Heart left ventricle (tissue), 16 donors: Measurements from ENCODE around the gene CASZ1. TPM values are rescaled to one million over a fixed set of nuclear protein-coding genes. Genes with fewer than 3 reads are reported as not detected.
A peak's percentile ranks its signal among the peaks of the same experiment; 100 is the strongest.

Experiments used
- ATAC-seq, 4 donors: fragments of 200-7000 bp; cut with Tn5 transposase; one replicate each; pipeline ENCODE4 v1.9.1; 2020 to 2022; ENCODE audit warnings: moderate library complexity in 4 of 4, mild to moderate bottlenecking in 3 of 4, moderate number of reproducible peaks in 1 of 4
- DNase-seq, 5 donors: peaks; one replicate each; pipeline ENCODE4 v3.0.0-alpha.2; 2020
- H3K27ac ChIP-seq, 12 donors: fragments of 200-600 bp; sonication (generic) in 4 of 12; one replicate each; pipeline versions ENCODE4 v1.5.0 to v1.8.0; 2016 to 2022; ENCODE audit warnings: mild to moderate bottlenecking in 2 of 12
- H3K27me3 ChIP-seq, 9 donors: fragments of 200-600 bp; sonication (generic) in 2 of 9; one replicate each; pipeline versions ENCODE4 v1.5.1 to v1.8.0; 2016 to 2022; ENCODE audit warnings: mild to moderate bottlenecking in 3 of 9
- H3K36me3 ChIP-seq, 9 donors: fragments of 200-600 bp; sonication (generic) in 2 of 9; one replicate each; pipeline versions ENCODE4 v1.5.0 to v1.8.0; 2018 to 2022; ENCODE audit warnings: mild to moderate bottlenecking in 2 of 9
- H3K4me1 ChIP-seq, 12 donors: fragments of 200-600 bp; sonication (generic) in 4 of 12; one replicate each; pipeline versions ENCODE4 v1.5.0 to v1.8.0; 2016 to 2022; ENCODE audit warnings: mild to moderate bottlenecking in 3 of 12
- H3K4me3 ChIP-seq, 12 donors: fragments of 200-600 bp; sonication (generic) in 4 of 12; one replicate each; pipeline versions ENCODE4 v1.5.0 to v1.8.0; 2017 to 2022; ENCODE audit warnings: mild to moderate bottlenecking in 9 of 12, moderate library complexity in 4 of 12
- H3K9me3 ChIP-seq, 12 donors: fragments of 200-600 bp; sonication (generic) in 4 of 12; one replicate each; pipeline versions ENCODE4 v1.5.0 to v1.8.0; 2016 to 2022; ENCODE audit warnings: mild to moderate bottlenecking in 1 of 12
- CTCF ChIP-seq, 12 donors: fragments of 200-600 bp; sonication (generic) in 4 of 12; IDR thresholded peaks; one replicate each; pipeline versions ENCODE4 v1.5.0 to v1.8.0; 2018 to 2022; ENCODE audit warnings: antibody characterized with exemption in 12 of 12, mild to moderate bottlenecking in 5 of 12
- POLR2A ChIP-seq, 2 donors: fragments of 450-650 bp; IDR thresholded peaks; one replicate each; pipeline ENCODE4 v1.6.1; 2017; ENCODE audit warnings: antibody characterized with exemption in 2 of 2, mild to moderate bottlenecking in 2 of 2, moderate library complexity in 2 of 2
- WGBS, 4 donors: extraction: QIAGEN DNeasy Blood & Tissue Kit in 2 of 4; methylation state at CpG; one replicate each; pipeline versions ENCODE4 v1.1.5 to v1.1.7; 2013 to 2018; 5-methylcytosine and 5-hydroxymethylcytosine counted together
- intact Hi-C, 10 donors: fragments of 100-400 bp; cut with DNase I; formaldehyde crosslinking; loops; one replicate each; pipeline versions ENCODE4 v1.11.1 to v1.14.2; 2022
- polyA plus RNA-seq, 2 donors: library from polyadenylated mRNA; stranded (reverse); fragments of 200-250 nt; gene quantifications; one replicate each; pipeline ENCODE4 v1.2.3, GENCODE V29; 2013
- total RNA-seq, 9 donors: library from RNA; depleted of rRNA in 2 of 9; stranded (reverse); fragments of >200 nt in 2 of 9; fragmentation: NEBNext Ultra II Directional in 3 of 9; extraction: Animal tissue kit (Norgen Biotek cat#: 25700) in 3 of 9; gene quantifications; one replicate each; pipeline versions ENCODE4 v1.1.0 to v1.2.4, GENCODE V29; 2016 to 2023
- donor health status: ischemic (EF 13 %, LVEDD 7.1; RV severe dilation, severe dysfunction).
- donor health status: healthy with polysubstance abuse.
- donor health status: DM: no; HTN: yes; CAD: no.
- donor health status: DM: no; HTN: no; CAD: no.
- donor health status: ischemic (EF 25% LVEDD 6.9; RV normal size, moderate dysfunction).
- donor health status: ischemic (EF 25% LVEDD 5.7; RV mildly dilated, moderate dysfunction).
- donor health status: healthy.
- donor health status: DM: yes; HTN: yes; CAD: no.
- donor health status: ischemic (EF 35%, LVEDD 5.7; RV mildly dilated, moderate dysfunction).
- donor health status: nonischemic (EF 11% LVEDD 7.7; RV severe dilation, severe dysfunction).
- donor health status: DM: yes; HTN: yes; CAD: no.
- donor health status: PGD.
- donor health status: ischemic (EF 29% LVEDD 5.4; RV normal size, mild dysfunction).
- donor health status: nonischemic (EF 23%, LVEDD 6.1; RV moderate dilation, normal function).

CASZ1 gene
- total and polyA plus RNA-seq, 11 donors, result 28.8 to 84.9 (median 55.0) TPM

- ATAC-seq (no peak), DNase-seq (no peak)
- Histone ChIP-seq H3K36me3 (no peaks in the 10 kb centered on the region), H3K27me3 (no peaks in the 10 kb centered on the region), H3K9me3 (no peaks in the 10 kb centered on the region), H3K4me1 (peaks cover 0 to 42% (median 19%) of the 10 kb centered on the region in 12 donors), H3K27ac (peak overlapping the region in 4 of 12 donors; percentile 19 to 56 (median 41)), H3K4me3 (no peak overlapping the region)
- WGBS, 4 donors, result 62 to 80% (median 75%) methylated on average over 7 of the region's 7 CpGs
- TF ChIP-seq POLR2A (IDR thresholded peaks at IDR 0.05) (no peak), CTCF (IDR thresholded peaks at IDR 0.05) (no peak)
- intact Hi-C loops, result loop anchor here in 4 of 10 donors (5.0 to 10.0 kb wide), 2 partner anchors 98 to 165 kb away; partner anchors contain the start of gene CASZ1 (in 1 of the 4)
These were observed 97.0 kb downstream of the CASZ1 start for GRCh38 chr1:10699470-10699835.

GRCh38 chr1:10698726-10699469 lies 97.5 kb downstream of the CASZ1 start:
- 64 to 71% (median 67%) methylated on average over 12 to 14 of the region's 14 CpGs for WGBS, 4 donors
- TF ChIP-seq CTCF (IDR thresholded peaks at IDR 0.05), result no peak
- no peak for TF ChIP-seq POLR2A (IDR thresholded peaks at IDR 0.05)
- peaks cover 0 to 42% (median 19%) of the 10 kb centered on the region in 12 donors for H3K4me1 ChIP-seq
- DNase-seq (no peak), ATAC-seq (no peak)
- H3K9me3 ChIP-seq, result no peaks in the 10 kb centered on the region
- intact Hi-C loops, result loop anchor here in 4 of 10 donors (5.0 to 10.0 kb wide), 2 partner anchors 98 to 166 kb away; partner anchors contain the start of gene CASZ1 (in 1 of the 4)
- H3K27me3 ChIP-seq, result no peaks in the 10 kb centered on the region
- H3K4me3 ChIP-seq, result no peak overlapping the region
- H3K27ac ChIP-seq, result peak overlapping the region in 4 of 12 donors; percentile 19 to 56 (median 41)
- H3K36me3 ChIP-seq, result no peaks in the 10 kb centered on the region

DNA sequence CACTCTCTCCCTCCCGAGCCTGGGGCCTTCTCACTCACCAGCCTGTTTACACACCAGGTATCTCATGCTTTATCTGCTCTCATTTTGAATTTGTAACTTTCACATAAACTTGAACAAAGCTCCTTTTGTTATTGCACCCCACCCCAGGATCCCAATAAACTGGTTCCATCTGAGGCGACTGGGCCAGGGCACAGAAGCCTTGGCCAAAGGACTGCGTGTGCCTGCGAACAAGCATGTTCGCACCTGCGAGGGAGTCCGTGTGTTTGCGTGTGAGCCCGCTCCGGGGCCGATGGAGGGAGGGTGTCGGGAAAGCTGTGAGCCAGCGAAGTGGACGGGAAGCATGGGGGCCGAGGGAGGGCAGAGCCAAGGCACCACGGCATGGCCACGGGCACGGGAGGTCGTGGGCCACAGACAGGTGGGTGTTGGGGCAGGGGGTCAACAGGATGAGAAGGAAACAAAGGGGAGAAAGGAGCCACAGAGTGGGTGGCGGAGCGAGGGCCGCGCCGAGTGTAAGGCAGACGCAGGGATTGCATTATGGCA lies 98.8 kb downstream of the CASZ1 start:
- intact Hi-C loops, result loop anchor here in 4 of 10 donors (5.0 to 10.0 kb wide), 2 partner anchors 100 to 167 kb away; partner anchors contain the start of gene CASZ1 (in 1 of the 4)
- peaks cover 0 to 51% (median 25%) of the 10 kb centered on the region in 12 donors for H3K4me1 ChIP-seq
- H3K4me3 ChIP-seq, result no peak overlapping the region
- H3K27ac ChIP-seq, result peak overlapping the region in 1 of 12 donors; percentile 91
- no peaks in the 10 kb centered on the region for H3K27me3 ChIP-seq
- H3K9me3 ChIP-seq, result no peaks in the 10 kb centered on the region
- H3K36me3 ChIP-seq, result no peaks in the 10 kb centered on the region
- no peak for DNase-seq
- TF ChIP-seq POLR2A (IDR thresholded peaks at IDR 0.05), result no peak
- no peak for TF ChIP-seq CTCF (IDR thresholded peaks at IDR 0.05)
- no peak for ATAC-seq
- 86 to 90% (median 89%) methylated on average over 25 of the region's 25 CpGs for WGBS, 4 donors

- intact Hi-C loops, result loop anchor here in 4 of 10 donors (5.0 to 10.0 kb wide), 2 partner anchors 100 to 168 kb away; partner anchors contain the start of gene CASZ1 (in 1 of the 4)
- H3K4me1 ChIP-seq, result peaks cover 0 to 59% (median 31%) of the 10 kb centered on the region in 12 donors
- H3K27ac ChIP-seq, result peak overlapping the region in 5 of 12 donors; percentile 19 to 92 (median 89)
- no peaks in the 10 kb centered on the region for H3K27me3 ChIP-seq
- DNase-seq (no peak), ATAC-seq (no peak)
- TF ChIP-seq POLR2A (IDR thresholded peaks at IDR 0.05) (no peak), CTCF (IDR thresholded peaks at IDR 0.05) (no peak)
- no peak overlapping the region for H3K4me3 ChIP-seq
- H3K9me3 ChIP-seq, result no peaks in the 10 kb centered on the region
- WGBS, 4 donors, result 60 to 78% (median 73%) methylated on average over 7 of the region's 7 CpGs
- no peaks in the 10 kb centered on the region for H3K36me3 ChIP-seq
These were observed 99.5 kb downstream of the CASZ1 start for GRCh38 chr1:10696977-10697376.
